Pancreas (tissue), 10 donors: ENCODE data around the gene HECTD1. TPM values are rescaled to one million over a fixed set of nuclear protein-coding genes. Genes with fewer than 3 reads are reported as not detected.
"Not testable (repeated sequence)": the region's sequence is repeated elsewhere in the genome, so short reads cannot be mapped to it uniquely, and the experiment has no call there.

Experiments
- ATAC-seq, 4 donors: fragments of 200-7000 bp; cut with Tn5 transposase; one replicate each; pipeline versions ENCODE4 v1.8.0 to v1.9.1; 2020; ENCODE audit warnings: mild to moderate bottlenecking in 4 of 4, moderate library complexity in 4 of 4
- DNase-seq, 6 donors: peaks; one replicate each; pipeline ENCODE4 v3.0.0-alpha.2; 2020
- FAIRE-seq: peaks from 2 replicates; lab custom pipeline; 2012; peaks lifted over from hg19 to GRCh38; lab: Jason Lieb, UNC
- H3K27ac ChIP-seq, 4 donors: fragments of 200-600 bp; sonication (generic); 1 replicate in 3 of 4; 2 replicates in 1 of 4; pipeline versions ENCODE4 v1.5.0 to v1.8.0; 2020
- H3K27me3 ChIP-seq, 4 donors: fragments of 200-600 bp; one replicate each; pipeline ENCODE4 v1.8.0; 2021
- H3K36me3 ChIP-seq, 3 donors: fragments of 200-600 bp; sonication (generic) in 1 of 3; one replicate each; pipeline versions ENCODE4 v1.5.0 to v1.8.0; 2020 to 2021
- H3K4me1 ChIP-seq, 3 donors: fragments of 200-600 bp; one replicate each; pipeline ENCODE4 v1.8.0; 2021
- H3K4me3 ChIP-seq, 4 donors: fragments of 200-600 bp; sonication (generic) in 2 of 4; one replicate each; pipeline versions ENCODE4 v1.5.0 to v1.8.0; 2020 to 2021
- H3K9me3 ChIP-seq, 4 donors: fragments of 200-600 bp; one replicate each; pipeline ENCODE4 v1.8.0; 2021
- CTCF ChIP-seq, 4 donors: fragments of 200-600 bp; sonication (generic) in 3 of 4; IDR thresholded peaks; one replicate each; pipeline versions ENCODE4 v1.5.0 to v1.8.0; 2021; ENCODE audit warnings: antibody characterized with exemption in 4 of 4
- WGBS, 2 donors: extraction: QIAGEN DNeasy Blood & Tissue Kit; methylation state at CpG; one replicate each; pipeline ENCODE4 v1.1.7; 2013; 5-methylcytosine and 5-hydroxymethylcytosine counted together
- intact Hi-C, 3 donors: fragments of 100-400 bp; cut with DNase I; formaldehyde crosslinking; loops; one replicate each; pipeline versions ENCODE4 v1.11.1 to v1.14.2; 2022
- polyA plus RNA-seq, 2 donors: library from polyadenylated mRNA; stranded (reverse); fragments of 200-250 nt; gene quantifications; one replicate each; pipeline ENCODE4 v1.2.3, GENCODE V29; 2013
- total RNA-seq, 6 donors: library from RNA; stranded (reverse); fragmentation: NEBNext Ultra II Directional in 4 of 6; extraction: Animal tissue kit (Norgen Biotek cat#: 25700) in 4 of 6; gene quantifications; one replicate each; pipeline versions ENCODE4 v1.2.1 to v1.2.4, GENCODE V29; 2021 to 2023
- donor health status: healthy with polysubstance abuse.
- donor health status: DM: no; HTN: no; CAD: no; lungs with moderate emphysema.
- donor health status: DM: no; HTN: no; CAD: no.
- donor health status: control.
- donor health status: control.
- donor health status: Bipolar disorder and iron deficiency.
- donor health status: DM: yes; HTN: yes; CAD: no.
- donor health status: DM: no; HTN: no; CAD: no.
- donor health status: DM: no; HTN: no; CAD: no.
- donor health status: DM: yes; HTN: yes; CAD: no.

Gene HECTD1
- total and polyA plus RNA-seq, 8 donors, result 28.7 to 84.4 (median 68.0) TPM

- WGBS, 2 donors, result 65 to 75% methylated on average over 3 of the region's 3 CpGs
- DNase-seq, result no peak
Observed at GRCh38 chr14:31232081-31232480, 24.5 kb upstream of the HECTD1 start.

GRCh38 chr14:31231272-31231671 lies 23.7 kb upstream of the HECTD1 start:
- FAIRE-seq, intact Hi-C loops, H3K9me3 ChIP-seq, H3K27me3 ChIP-seq, DNase-seq, ATAC-seq, H3K36me3 ChIP-seq, H3K27ac ChIP-seq, H3K4me3 ChIP-seq: not testable (repeated sequence)
- 94 to 97% methylated on average over 2 of the region's 2 CpGs for WGBS, 2 donors
- H3K4me1 ChIP-seq, result peaks cover 0 to 19% (median 14%) of the 10 kb centered on the region in 3 donors

More at GRCh38 chr14:31232081-31232480, 24.5 kb upstream of the HECTD1 start:
- intact Hi-C loops, result no loop called here
- Histone ChIP-seq H3K36me3 (no peaks in the 10 kb centered on the region), H3K4me1 (peaks cover 0 to 19% (median 14%) of the 10 kb centered on the region in 3 donors), H3K4me3 (no peak overlapping the region), H3K27me3 (no peaks in the 10 kb centered on the region), H3K27ac (no peak overlapping the region), H3K9me3 (no peaks in the 10 kb centered on the region)
- no peak for TF ChIP-seq CTCF (IDR thresholded peaks at IDR 0.05)
- no peak for FAIRE-seq
- no peak for ATAC-seq

GRCh38 chr14:31230573-31230958 lies 23.0 kb upstream of the HECTD1 start:
- FAIRE-seq, result no peak
- no peak overlapping the region for H3K4me3 ChIP-seq
- H3K27me3 ChIP-seq, result no peaks in the 10 kb centered on the region
- intact Hi-C loops, result no loop called here
- H3K27ac ChIP-seq, result peak overlapping the region in 3 of 4 donors; percentile 60 to 75 (median 66)
- peaks cover 0 to 19% (median 14%) of the 10 kb centered on the region in 3 donors for H3K4me1 ChIP-seq
- TF ChIP-seq CTCF (IDR thresholded peaks at IDR 0.05), result no peak
- H3K36me3 ChIP-seq, result no peaks in the 10 kb centered on the region
- WGBS, 2 donors, result 72 to 88% methylated on average over 1 of the region's 1 CpG
- H3K9me3 ChIP-seq, result no peaks in the 10 kb centered on the region
- no peak for ATAC-seq
- no peak for DNase-seq

- Histone ChIP-seq H3K4me3 (no peak overlapping the region), H3K36me3 (no peaks in the 10 kb centered on the region), H3K27me3 (no peaks in the 10 kb centered on the region), H3K9me3 (no peaks in the 10 kb centered on the region), H3K27ac (peak overlapping the region; percentile 60 to 75 (median 65)), H3K4me1 (peaks cover 0 to 19% (median 14%) of the 10 kb centered on the region in 3 donors)
- DNase-seq (peak in 4 of 6 donors; percentile 76 to 92 (median 88)), ATAC-seq (peak; percentile 97 to 99 (median 98)), FAIRE-seq (peak; percentile 81)
- intact Hi-C loops, result no loop called here
- TF ChIP-seq CTCF (IDR thresholded peaks at IDR 0.05), result no peak
- WGBS, 2 donors, result 29 to 32% methylated on average over 17 of the region's 17 CpGs
Observed at GRCh38 chr14:31229638-31230572, 22.3 kb upstream of the HECTD1 start.

GRCh38 chr14:31229009-31229408 lies 21.4 kb upstream of the HECTD1 start:
- DNase-seq (no peak), FAIRE-seq (no peak), ATAC-seq (peak; percentile 1 to 14 (median 9))
- no peak for TF ChIP-seq CTCF (IDR thresholded peaks at IDR 0.05)
- Histone ChIP-seq H3K4me1 (peaks cover 0 to 19% (median 14%) of the 10 kb centered on the region in 3 donors), H3K36me3 (no peaks in the 10 kb centered on the region), H3K9me3 (no peaks in the 10 kb centered on the region), H3K27ac (peak overlapping the region; percentile 6 to 75 (median 62)), H3K27me3 (no peaks in the 10 kb centered on the region), H3K4me3 (no peak overlapping the region)
- intact Hi-C loops, result no loop called here
